RKO (cell line): ENCODE results near the gene SLC25A24.

Experiments used
- DNase-seq: peaks from one replicate; pipeline ENCODE4 v3.0.0-alpha.2; 2016; ENCODE audit warnings: low spot score

Gene SLC25A24

DNA sequence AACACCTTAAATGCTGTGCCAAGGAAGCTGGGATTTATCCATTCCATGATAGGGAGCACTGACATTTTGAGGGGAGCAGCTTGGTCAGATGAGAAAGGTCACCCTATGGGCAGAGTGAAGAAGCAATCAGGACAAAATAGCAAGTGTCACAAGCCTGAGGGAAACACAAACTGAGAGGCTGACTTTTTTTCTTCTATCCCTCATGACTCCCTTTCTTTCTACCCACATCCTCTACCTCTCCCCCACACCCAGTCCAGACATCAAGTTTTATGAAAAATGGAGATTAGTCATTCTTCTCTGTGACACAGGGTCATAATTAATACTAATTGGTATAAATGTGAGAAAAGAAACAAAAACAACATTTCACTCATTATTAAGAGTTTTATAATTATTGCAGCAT is 103.1 kb downstream of the SLC25A24 start:
- DNase-seq, result no peak

GRCh38 chr1:108096089-108096488 is 104.1 kb downstream of the SLC25A24 start:
- no peak for DNase-seq

- DNase-seq, result no peak
Observed at GRCh38 chr1:108089477-108089876, 110.7 kb downstream of the SLC25A24 start.

GRCh38 chr1:108085628-108086027 is 114.5 kb downstream of the SLC25A24 start:
- no peak for DNase-seq

GRCh38 chr1:108084866-108085477 is 115.2 kb downstream of the SLC25A24 start:
- no peak for DNase-seq
